Brain pericyte (primary cell): ENCODE measurements around the gene NRXN3.

Experiments
- DNase-seq: peaks from one replicate; pipeline ENCODE4 v3.0.0-alpha.2; 2012; ENCODE audit warnings: low read depth, low spot score

NRXN3 gene

GRCh38 chr14:78170203-78170602 lies at the start of gene NRXN3:
Gene NRXN3, plus strand, starts transcription at chr14:78170373. Its CDS starts 72,721 bp downstream, at chr14:78243094.
- DNase-seq = no peak

GRCh38 chr14:78122436-78122835 lies 47.7 kb upstream of the NRXN3 start:
- no peak for DNase-seq

- DNase-seq = no peak
These were observed 46.4 kb upstream of the NRXN3 start for GRCh38 chr14:78123650-78124253.

GRCh38 chr14:78127961-78128360 lies 42.2 kb upstream of the NRXN3 start:
- DNase-seq = no peak

- DNase-seq = no peak
These were observed 40.8 kb upstream of the NRXN3 start for GRCh38 chr14:78129375-78129774.

- no peak for DNase-seq
These were observed 39.8 kb upstream of the NRXN3 start for GRCh38 chr14:78130356-78130755.

GRCh38 chr14:78131201-78131600 lies 39.0 kb upstream of the NRXN3 start:
- no peak for DNase-seq

GRCh38 chr14:78131616-78132015 lies 38.6 kb upstream of the NRXN3 start:
- DNase-seq = no peak

GRCh38 chr14:78135450-78135891 lies 34.7 kb upstream of the NRXN3 start:
- DNase-seq = no peak

GRCh38 chr14:78136695-78137094 lies 33.5 kb upstream of the NRXN3 start:
- no peak for DNase-seq

- DNase-seq = no peak
These were observed 28.6 kb upstream of the NRXN3 start for GRCh38 chr14:78141590-78141989.

- no peak for DNase-seq
These were observed 27.2 kb upstream of the NRXN3 start for GRCh38 chr14:78142998-78143397.

- DNase-seq = no peak
These were observed 26.6 kb upstream of the NRXN3 start for GRCh38 chr14:78143489-78144145.

GRCh38 chr14:78152201-78153063 lies 17.7 kb upstream of the NRXN3 start:
- DNase-seq = no peak

GRCh38 chr14:78153064-78153341 lies 17.2 kb upstream of the NRXN3 start:
- no peak for DNase-seq

GRCh38 chr14:78154827-78155226 lies 15.3 kb upstream of the NRXN3 start:
- DNase-seq = no peak

GRCh38 chr14:78156196-78156595 lies 14.0 kb upstream of the NRXN3 start:
- no peak for DNase-seq

- DNase-seq = no peak
These were observed 12.4 kb upstream of the NRXN3 start for GRCh38 chr14:78157494-78158437.

- DNase-seq = no peak
These were observed 8.0 kb upstream of the NRXN3 start for GRCh38 chr14:78162202-78162601.

GRCh38 chr14:78164226-78164853 lies 5.8 kb upstream of the NRXN3 start:
- no peak for DNase-seq

- DNase-seq = no peak
These were observed 2.3 kb downstream of the NRXN3 start for GRCh38 chr14:78172428-78172827.
